Inflammatory macrophage (primary cell): ENCODE data around the gene ORAI2.
"Not testable (repeated sequence)": the region's sequence is repeated elsewhere in the genome, so short reads cannot be mapped to it uniquely, and the experiment has no call there.

Source experiments
- DNase-seq, 2 donors: peaks; one replicate each; pipeline ENCODE4 v3.0.0-alpha.2; 2020 to 2022
- total RNA-seq, 18 experiments: gene quantifications; one replicate each; lab custom pipeline; 2026; ENCODE audit warnings: mixed read lengths in 6 of 18, inconsistent platforms in 2 of 18; lab: John Stamatoyannopoulos, UW

Gene ORAI2
- total RNA-seq: 10.9 to 135 (median 27.7) reads per million in 18 experiments

- DNase-seq: peak; percentile 40 to 73
Observed at GRCh38 chr7:102433219-102434038, at the start of gene ORAI2. ORAI2 (plus strand) TSS chr7:102433575; CDS start chr7:102438957, 5,382 bp downstream.

GRCh38 chr7:102387064-102387463 is 46.3 kb upstream of the ORAI2 start:
- DNase-seq: no peak

DNA sequence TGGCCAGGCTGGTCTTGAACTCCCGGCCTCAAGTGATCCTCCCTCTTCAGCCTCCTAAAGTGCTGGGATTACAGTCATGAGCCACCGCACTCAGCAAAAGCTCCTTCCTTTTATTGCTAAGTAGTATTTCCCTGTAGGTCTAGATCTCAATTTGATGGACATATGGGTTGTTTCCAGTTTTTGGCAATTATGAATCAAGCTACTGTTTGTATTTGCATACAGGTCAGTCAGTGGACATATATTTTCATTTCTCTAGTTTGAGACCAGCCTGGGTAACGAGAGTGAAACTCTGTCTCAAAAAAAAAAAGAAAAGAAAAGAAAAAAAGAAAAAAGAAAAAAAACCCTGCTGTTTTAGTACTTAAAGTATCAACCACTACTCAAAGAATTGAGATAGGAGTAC is 43.6 kb upstream of the ORAI2 start:
- no peak for DNase-seq

DNA sequence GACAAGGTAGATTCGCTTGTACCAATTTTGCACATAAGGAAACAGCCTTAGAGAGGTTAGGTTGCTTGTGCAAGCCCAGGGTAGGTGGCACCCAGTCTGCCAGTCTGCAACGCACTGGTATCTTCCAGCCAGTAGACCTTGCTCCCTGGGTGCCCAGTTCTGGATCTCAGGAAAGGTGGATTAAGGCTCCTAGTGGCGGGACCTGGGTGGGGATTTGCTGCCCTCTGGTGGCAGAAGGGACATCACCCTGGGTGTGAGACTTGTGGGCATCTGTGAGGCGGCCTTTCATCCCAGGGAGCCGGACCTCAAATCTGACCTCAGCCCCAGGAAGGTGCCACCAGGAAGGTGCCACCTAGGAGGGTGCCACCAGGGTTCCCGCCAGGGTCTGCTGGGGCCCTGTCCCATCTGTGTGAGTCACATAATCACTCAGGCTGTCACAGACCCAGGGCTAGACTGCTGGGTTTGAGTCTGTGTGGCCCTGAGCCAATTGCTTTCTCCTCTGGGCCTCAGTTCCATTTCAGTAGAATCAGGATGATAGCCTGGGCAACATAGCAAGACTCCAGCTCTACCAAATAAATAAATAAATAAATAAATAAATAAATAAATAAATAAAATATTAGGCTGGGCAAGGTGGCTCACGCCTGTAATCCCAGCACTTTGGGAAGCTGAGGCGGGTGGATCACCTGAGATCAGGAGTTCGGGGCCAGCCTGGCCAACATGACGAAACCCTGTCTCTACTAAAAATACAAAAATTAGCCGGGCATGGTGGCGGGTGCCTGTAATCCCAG is 42.5 kb upstream of the ORAI2 start:
- DNase-seq: peak; percentile 79 to 81

GRCh38 chr7:102392330-102392729 is 41.0 kb upstream of the ORAI2 start:
- no peak for DNase-seq

GRCh38 chr7:102393467-102393866 is 39.9 kb upstream of the ORAI2 start:
- DNase-seq: no peak

GRCh38 chr7:102395592-102395872 is 37.8 kb upstream of the ORAI2 start:
- no peak for DNase-seq

DNA sequence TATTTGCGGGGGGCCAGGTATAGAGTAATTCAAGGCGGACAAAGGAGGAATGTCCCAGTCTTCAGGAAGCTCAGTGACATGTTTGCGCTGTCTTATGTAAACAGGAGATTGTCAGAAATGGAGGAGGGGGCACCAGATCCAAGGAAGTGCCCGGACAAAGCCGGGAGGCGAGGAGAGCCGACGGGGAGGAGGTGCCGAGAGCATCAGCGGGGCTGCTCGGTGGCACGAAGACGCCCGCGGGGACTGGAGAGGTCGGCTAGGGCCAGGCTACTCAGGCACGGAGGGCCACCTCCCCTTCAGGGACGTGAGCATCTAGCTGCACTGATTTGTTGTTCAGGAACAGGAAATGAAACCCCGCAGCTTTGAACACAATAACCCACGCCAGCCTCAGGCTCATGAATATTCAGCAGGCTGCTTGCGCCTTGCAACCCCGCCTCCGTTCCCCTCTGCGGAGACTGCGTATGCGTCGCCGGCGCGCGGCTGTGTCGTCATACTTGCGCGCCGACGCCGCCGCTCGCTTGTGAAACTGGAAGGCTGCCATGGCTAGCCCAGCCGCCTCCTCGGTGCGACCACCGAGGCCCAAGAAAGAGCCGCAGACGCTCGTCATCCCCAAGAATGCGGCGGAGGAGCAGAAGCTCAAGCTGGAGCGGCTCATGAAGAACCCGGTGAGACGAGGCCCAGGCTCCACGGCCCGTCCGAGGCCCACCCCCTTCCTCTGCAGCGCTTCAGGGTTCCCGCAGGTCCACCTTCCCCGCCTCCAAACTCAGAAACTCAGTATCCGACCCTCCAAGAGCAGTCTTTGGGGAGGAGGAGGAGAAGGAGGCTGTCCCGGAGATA is 37.3 kb upstream of the ORAI2 start, which contains the start of gene PRKRIP1:
Gene PRKRIP1 (plus strand): TSS at position 491 of the 837 bp plus-strand sequence. CDS start 49 bp downstream, at position 540.
- DNase-seq: peak; percentile 98

DNA sequence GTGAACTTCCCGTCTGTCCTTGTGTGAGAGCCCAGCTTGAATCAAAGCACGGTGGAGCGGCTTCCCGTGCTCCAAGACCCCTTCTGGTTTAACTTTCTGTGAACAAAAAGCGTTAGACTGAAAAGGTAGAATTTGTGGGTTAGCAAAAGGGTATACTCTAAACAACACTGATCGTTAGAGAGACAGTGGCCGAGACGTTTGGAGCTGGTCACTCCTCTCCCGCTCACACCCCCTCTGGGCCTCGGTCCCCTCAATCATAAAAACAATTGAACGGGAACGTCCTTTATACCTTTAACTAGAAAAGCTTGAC is 36.7 kb upstream of the ORAI2 start:
- DNase-seq: no peak

- DNase-seq: no peak
Observed at GRCh38 chr7:102398543-102398942, 34.8 kb upstream of the ORAI2 start.

DNA sequence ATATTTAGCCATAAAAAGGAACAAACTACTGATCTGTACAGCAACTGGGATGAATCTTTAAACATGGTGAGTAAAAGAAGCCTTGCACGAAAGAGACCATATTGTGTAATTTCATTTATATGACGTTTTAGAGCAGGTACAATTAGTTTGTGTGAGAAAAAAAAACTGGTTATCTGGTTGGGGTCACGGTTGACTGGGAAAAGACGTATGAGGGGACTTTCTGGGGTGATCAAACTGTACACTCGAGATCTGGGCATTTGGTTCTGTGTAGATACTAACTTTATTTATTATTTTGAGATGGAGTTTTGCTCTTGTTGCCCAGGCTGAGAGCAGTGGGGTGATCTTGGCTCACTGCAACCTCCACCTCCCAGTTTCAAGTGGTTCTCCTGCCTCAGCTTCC is 33.0 kb upstream of the ORAI2 start:
- no peak for DNase-seq

GRCh38 chr7:102403563-102403962 is 29.8 kb upstream of the ORAI2 start:
- no peak for DNase-seq

GRCh38 chr7:102404005-102404861 is 29.1 kb upstream of the ORAI2 start:
- peak; percentile 67 to 69 for DNase-seq

GRCh38 chr7:102404862-102405188 is 28.6 kb upstream of the ORAI2 start:
- not testable (repeated sequence) for DNase-seq

GRCh38 chr7:102407910-102408309 is 25.5 kb upstream of the ORAI2 start:
- DNase-seq: no peak

DNA sequence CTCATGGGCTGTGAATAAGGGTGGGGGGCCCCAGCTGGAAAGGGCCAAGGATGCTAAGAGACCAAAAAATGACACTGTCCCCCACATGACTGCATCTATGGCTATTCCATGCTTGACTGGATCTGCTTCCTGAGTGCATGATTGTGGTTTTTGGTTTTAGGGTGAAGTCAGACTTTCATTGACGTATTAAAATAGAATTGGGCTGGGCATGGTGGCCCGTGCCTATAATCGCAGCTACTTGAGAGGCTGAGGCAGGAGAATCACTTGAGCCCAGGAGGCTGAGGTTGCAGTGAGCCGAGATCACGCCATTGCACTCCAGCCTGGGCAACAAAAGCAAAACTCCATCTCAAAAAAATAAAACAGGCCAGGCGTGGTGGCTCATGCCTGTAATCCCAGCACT is 24.8 kb upstream of the ORAI2 start:
- DNase-seq: not testable (repeated sequence)

- DNase-seq: no peak
Observed at GRCh38 chr7:102409340-102409739, 24.0 kb upstream of the ORAI2 start.

DNA sequence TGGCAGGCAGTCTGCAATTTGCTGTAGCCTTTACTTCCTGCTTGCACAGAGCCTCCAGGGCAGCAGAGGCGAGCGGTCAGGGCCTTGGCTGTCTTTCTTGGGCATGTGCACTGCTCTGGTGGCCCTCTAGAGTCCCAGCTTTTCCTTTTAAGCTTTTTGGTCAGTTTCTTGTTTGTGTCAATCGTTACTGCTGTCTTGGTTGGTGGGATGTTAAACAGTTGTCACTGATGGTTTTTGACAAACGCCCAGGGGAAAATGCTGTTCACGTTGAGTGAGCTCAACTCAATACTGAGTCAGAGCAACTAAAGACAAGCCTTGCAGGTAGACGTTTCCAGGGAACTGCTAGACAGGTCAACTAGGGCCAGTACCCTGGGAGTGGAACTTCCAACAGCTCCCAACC is 23.3 kb upstream of the ORAI2 start:
- DNase-seq: no peak

GRCh38 chr7:102410918-102411317 is 22.5 kb upstream of the ORAI2 start:
- no peak for DNase-seq

DNA sequence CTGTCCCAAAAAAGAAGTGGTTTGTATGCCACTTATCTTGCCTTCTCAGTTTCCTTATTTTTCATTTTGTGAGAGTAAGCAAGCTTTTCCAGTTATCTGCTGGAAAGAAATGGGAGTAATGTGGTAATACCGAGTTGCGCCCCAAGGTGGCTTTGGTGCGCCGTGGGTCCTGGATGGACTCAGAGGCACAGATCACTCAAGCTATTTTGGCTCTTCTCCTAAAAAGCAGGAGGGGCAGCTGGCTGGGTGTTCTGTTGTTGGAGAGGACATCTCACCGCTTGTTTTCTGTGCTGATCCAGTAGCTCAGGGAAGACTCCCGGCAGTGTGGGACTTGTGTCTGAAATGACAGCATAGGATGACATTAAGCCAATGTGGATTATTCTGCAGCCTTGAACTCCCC is 20.8 kb upstream of the ORAI2 start:
- DNase-seq: peak; percentile 59 to 61

GRCh38 chr7:102413091-102413490 is 20.3 kb upstream of the ORAI2 start:
- DNase-seq: no peak

DNA sequence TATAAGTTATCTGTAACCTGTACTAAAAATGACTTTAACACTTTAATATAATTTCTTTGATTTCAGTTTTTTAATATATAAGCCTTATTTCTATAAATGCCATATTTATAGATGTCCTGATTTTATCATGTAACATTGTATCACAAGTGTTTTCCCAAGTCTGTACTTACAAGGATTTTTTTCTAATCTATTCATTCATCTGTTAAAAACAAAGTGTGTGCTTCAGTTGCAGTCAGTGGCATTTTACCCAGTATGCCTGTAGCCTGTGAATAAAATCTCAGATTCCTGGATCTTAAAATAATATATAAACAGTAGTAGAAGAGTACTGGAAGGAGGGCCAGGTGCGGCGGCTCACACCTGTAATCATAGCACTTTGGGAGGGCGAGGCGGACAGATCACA is 19.8 kb upstream of the ORAI2 start:
- no peak for DNase-seq
